Upper lobe of left lung (tissue), 6 donors: ENCODE results near the gene SPOCK2. TPM values are rescaled to one million over a fixed set of nuclear protein-coding genes. Genes with fewer than 3 reads are reported as not detected.

Experiments used
- ATAC-seq, 2 donors: fragments of 200-7000 bp; cut with Tn5 transposase; one replicate each; pipeline ENCODE4 v1.9.1; 2022; ENCODE audit warnings: mild to moderate bottlenecking in 2 of 2, moderate library complexity in 2 of 2; ENCODE audit not compliant: low FRiP score in 2 of 2
- DNase-seq, 2 donors: peaks; one replicate each; pipeline ENCODE4 v3.0.0-alpha.2; 2019 to 2020
- H3K27ac ChIP-seq, 4 donors: fragments of 200-600 bp; sonication (generic); one replicate each; pipeline ENCODE4 v1.5.1; 2016 to 2019
- H3K27me3 ChIP-seq, 4 donors: fragments of 200-600 bp; sonication (generic); one replicate each; pipeline ENCODE4 v1.5.1; 2017 to 2019
- H3K36me3 ChIP-seq, 4 donors: fragments of 200-600 bp; sonication (generic); one replicate each; pipeline ENCODE4 v1.5.1; 2016 to 2019
- H3K4me1 ChIP-seq, 4 donors: fragments of 200-600 bp; sonication (generic); one replicate each; pipeline ENCODE4 v1.5.1; 2018 to 2019
- H3K4me3 ChIP-seq, 4 donors: fragments of 200-600 bp; sonication (generic); one replicate each; pipeline ENCODE4 v1.5.1; 2017 to 2019; ENCODE audit warnings: mild to moderate bottlenecking in 2 of 4, moderate library complexity in 1 of 4
- H3K9me3 ChIP-seq, 4 donors: fragments of 200-600 bp; sonication (generic); one replicate each; pipeline ENCODE4 v1.5.1; 2018 to 2019
- CTCF ChIP-seq, 6 experiments: fragments of 450-650 bp in 4 of 6; fragments of 200-600 bp in 2 of 6; sonication (generic) in 2 of 6; IDR thresholded peaks; one replicate each; pipeline ENCODE4 v1.5.1; 2016 to 2019; ENCODE audit warnings: antibody characterized with exemption in 6 of 6
- EP300 ChIP-seq, 4 donors: sonication (generic); formaldehyde crosslinking; IDR thresholded peaks; one replicate each; pipeline ENCODE4 v1.5.1; 2017; ENCODE audit warnings: antibody characterized with exemption in 4 of 4, control low read depth in 2 of 4
- POLR2A ChIP-seq, 4 donors: fragments of 450-650 bp; IDR thresholded peaks; one replicate each; pipeline ENCODE4 v1.5.1; 2016 to 2017; ENCODE audit warnings: antibody characterized with exemption in 4 of 4, mild to moderate bottlenecking in 2 of 4
- POLR2AphosphoS5 ChIP-seq, 2 donors: sonication (generic); formaldehyde crosslinking; IDR thresholded peaks; one replicate each; pipeline ENCODE4 v1.5.1; 2017; ENCODE audit warnings: antibody characterized with exemption in 2 of 2
- WGBS, 2 donors: methylation state at CpG; one replicate each; pipeline ENCODE4 v1.1.5; 2017 to 2018; 5-methylcytosine and 5-hydroxymethylcytosine counted together
- total RNA-seq, 6 donors: library from RNA; depleted of rRNA in 4 of 6; stranded (reverse); fragments of >200 nt in 4 of 6; gene quantifications; one replicate each; pipeline versions ENCODE4 v1.1.0 to v1.2.1, GENCODE V29; 2016 to 2021
- donor health status: DM: no; HTN: no; CAD: no; lungs with moderate emphysema.
- donor health status: DM: no; HTN: yes; CAD: no; lungs with severe emphysema.

SPOCK2 gene
- total RNA-seq, 6 donors from 2014 or later: 62.9 to 532 (median 159) TPM

- Histone ChIP-seq H3K4me1 (peaks cover 0 to 8% (median 0%) of the 10 kb centered on the region in 4 donors), H3K4me3 (no peak overlapping the region), H3K27ac (no peak overlapping the region), H3K9me3 (no peaks in the 10 kb centered on the region), H3K27me3 (no peaks in the 10 kb centered on the region), H3K36me3 (peaks cover 4 to 44% (median 14%) of the 10 kb centered on the region in 4 donors)
- no peak for ATAC-seq
- WGBS, 2 donors: 92 to 98% methylated on average over 6 of the region's 6 CpGs
- TF ChIP-seq POLR2A (IDR thresholded peaks at IDR 0.05) (no peak), POLR2AphosphoS5 (IDR thresholded peaks at IDR 0.05) (no peak)
- DNase-seq: no peak
Measured at GRCh38 chr10:72098836-72099599, 10.7 kb upstream of the SPOCK2 start.

DNA sequence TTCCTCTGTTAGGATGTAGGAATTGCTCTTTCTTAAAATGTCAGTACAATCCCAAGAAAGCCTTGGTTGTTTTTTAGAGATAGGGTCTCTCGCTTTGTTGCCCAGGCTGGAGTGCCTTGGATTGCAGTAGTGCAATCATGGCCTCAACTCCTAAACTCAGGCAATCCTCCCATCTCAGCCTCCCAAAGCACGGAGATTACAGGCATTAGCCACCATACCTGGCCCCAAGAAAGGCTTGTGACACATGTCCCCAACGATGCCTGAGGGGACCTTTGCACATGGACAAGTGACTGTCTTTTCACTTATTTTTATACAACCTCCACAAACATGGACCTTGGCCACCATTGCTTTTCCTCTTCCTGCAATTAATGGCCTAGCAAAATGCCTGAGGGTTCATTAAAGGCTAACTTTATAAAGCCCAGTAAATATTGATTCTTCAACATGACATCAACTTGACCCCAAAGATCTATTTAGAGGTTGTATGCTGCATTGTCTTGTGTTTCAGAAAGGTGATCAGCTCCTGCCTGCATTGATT, 10.0 kb upstream of the SPOCK2 start:
- Histone ChIP-seq H3K36me3 (peaks cover 4 to 44% (median 14%) of the 10 kb centered on the region in 4 donors), H3K4me3 (no peak overlapping the region), H3K4me1 (peaks cover 0 to 8% (median 0%) of the 10 kb centered on the region in 4 donors), H3K27ac (no peak overlapping the region), H3K9me3 (no peaks in the 10 kb centered on the region), H3K27me3 (no peaks in the 10 kb centered on the region)
- ATAC-seq: no peak
- DNase-seq: no peak
- no peak for TF ChIP-seq POLR2AphosphoS5 (IDR thresholded peaks at IDR 0.05)
- no peak for TF ChIP-seq CTCF (IDR thresholded peaks at IDR 0.05)
- TF ChIP-seq POLR2A (IDR thresholded peaks at IDR 0.05): no peak
- no peak for TF ChIP-seq EP300 (IDR thresholded peaks at IDR 0.05)
- 87 to 92% methylated on average over 3 of the region's 3 CpGs for whole genome bisulfite sequencing, 2 donors

DNA sequence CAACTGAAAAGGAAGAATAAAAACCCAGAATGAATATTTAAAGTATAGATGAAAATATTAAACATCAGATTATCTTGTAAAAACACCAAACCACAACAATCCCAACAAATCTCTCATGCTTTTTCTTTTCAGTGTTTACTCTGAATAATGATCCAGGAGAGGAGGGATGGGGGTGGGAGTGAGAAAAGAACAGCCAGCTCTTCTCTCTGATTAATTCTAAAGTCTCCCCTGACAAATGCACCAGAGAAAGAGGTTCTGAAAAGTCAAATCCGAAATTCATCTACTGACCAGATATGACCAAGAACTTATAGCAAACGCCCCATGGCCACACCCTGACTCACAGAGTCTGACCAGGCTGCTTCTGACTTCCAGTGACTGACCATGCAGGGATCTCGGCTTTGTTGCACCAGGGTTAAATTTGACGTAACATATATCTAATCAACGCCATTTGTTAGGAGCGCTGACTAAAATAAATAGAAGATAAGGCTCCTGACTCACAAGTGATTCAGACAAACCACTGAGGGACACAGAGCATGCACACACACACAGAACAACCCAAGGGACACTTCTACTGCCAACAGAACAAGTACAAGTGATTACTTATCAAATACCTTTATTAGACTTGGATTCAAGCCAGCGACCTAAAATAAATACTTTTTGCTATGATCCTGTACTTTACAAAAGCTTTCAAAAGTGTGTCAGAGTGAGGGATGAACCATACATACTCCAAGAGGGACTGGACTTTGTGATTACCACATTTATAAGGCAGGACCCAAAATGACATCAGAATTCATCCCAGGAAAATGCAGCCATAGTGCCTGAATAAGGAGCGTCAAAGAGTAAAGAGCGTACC, 9.3 kb upstream of the SPOCK2 start:
- DNase-seq (no peak), ATAC-seq (peak; percentile 72 to 81)
- H3K27ac ChIP-seq: peak overlapping the region in 2 of 4 donors; percentile 8 to 27

GRCh38 chr10:72096115-72097000, 8.0 kb upstream of the SPOCK2 start:
- Histone ChIP-seq H3K4me3 (no peak overlapping the region), H3K9me3 (no peaks in the 10 kb centered on the region), H3K36me3 (peaks cover 2 to 32% (median 10%) of the 10 kb centered on the region in 4 donors), H3K27ac (peak overlapping the region in 1 of 4 donors; percentile 62), H3K27me3 (no peaks in the 10 kb centered on the region), H3K4me1 (peaks cover 0 to 8% (median 0%) of the 10 kb centered on the region in 4 donors)
- ATAC-seq: no peak
- no peak for DNase-seq
- TF ChIP-seq POLR2AphosphoS5 (IDR thresholded peaks at IDR 0.05): no peak
- TF ChIP-seq POLR2A (IDR thresholded peaks at IDR 0.05): no peak
- 67 to 75% methylated on average over 9 of the region's 9 CpGs for WGBS, 2 donors

More for the DNA sequence above, 9.3 kb upstream of the SPOCK2 start:
- TF ChIP-seq CTCF (IDR thresholded peaks at IDR 0.05): no peak
- no peak for TF ChIP-seq POLR2AphosphoS5 (IDR thresholded peaks at IDR 0.05)
- no peak for TF ChIP-seq EP300 (IDR thresholded peaks at IDR 0.05)
- peaks cover 0 to 8% (median 0%) of the 10 kb centered on the region in 4 donors for H3K4me1 ChIP-seq
- 65 to 76% methylated on average over 9 of the region's 9 CpGs for WGBS, 2 donors
- H3K27me3 ChIP-seq: no peaks in the 10 kb centered on the region
- H3K9me3 ChIP-seq: no peaks in the 10 kb centered on the region
- H3K4me3 ChIP-seq: no peak overlapping the region
- H3K36me3 ChIP-seq: peaks cover 4 to 45% (median 14%) of the 10 kb centered on the region in 4 donors

GRCh38 chr10:72095195-72095594, 6.8 kb upstream of the SPOCK2 start:
- H3K27me3 ChIP-seq: no peaks in the 10 kb centered on the region

More at GRCh38 chr10:72095195-72095594, 6.8 kb upstream of the SPOCK2 start:
- ATAC-seq (no peak), DNase-seq (no peak)
- TF ChIP-seq POLR2AphosphoS5 (IDR thresholded peaks at IDR 0.05) (no peak), POLR2A (IDR thresholded peaks at IDR 0.05) (no peak), CTCF (IDR thresholded peaks at IDR 0.05) (no peak), EP300 (IDR thresholded peaks at IDR 0.05) (no peak)
- whole genome bisulfite sequencing, 2 donors: 94 to 96% methylated on average over 4 of the region's 4 CpGs
- H3K36me3 ChIP-seq: peaks cover 0 to 25% (median 6%) of the 10 kb centered on the region in 4 donors
- H3K27ac ChIP-seq: no peak overlapping the region
- no peaks in the 10 kb centered on the region for H3K9me3 ChIP-seq
- no peak overlapping the region for H3K4me3 ChIP-seq
- peaks cover 0 to 8% (median 0%) of the 10 kb centered on the region in 4 donors for H3K4me1 ChIP-seq
